GM12878 (cell line): ENCODE measurements around the gene NCF4. TPM values are rescaled to one million over a fixed set of nuclear protein-coding genes. Genes with fewer than 3 reads are reported as not detected.

ENCODE experiments used
- BCLAF1 ChIP-seq: fragments of 450-650 bp; IDR thresholded peaks from 2 replicates; pipeline ENCODE4 v1.6.1; 2017; ENCODE audit warnings: antibody characterized with exemption, mild to moderate bottlenecking, moderate library complexity
- BRCA1 ChIP-seq: IDR thresholded peaks from 2 replicates; pipeline ENCODE4 v1.6.1; 2011; ENCODE audit warnings: low read depth, low read length, improper control_type of control experiment
- CBX3 ChIP-seq: fragments of 200-600 bp; sonication (generic); IDR thresholded peaks from 2 replicates; pipeline ENCODE4 v1.6.1; 2016; ENCODE audit warnings: low read depth, borderline replicate concordance
- CEBPZ ChIP-seq: fragments of 150-350 bp; IDR thresholded peaks from 2 replicates; pipeline ENCODE4 v1.6.1; 2016; ENCODE audit warnings: low read depth, low read length
- ETV6 ChIP-seq, 2 experiments: fragments of 450-650 bp in 1 of 2; IDR thresholded peaks in 1 of 2; conservative IDR thresholded peaks in 1 of 2; 2 replicates each; pipeline ENCODE4 v1.6.1; 2014; ENCODE audit warnings: antibody characterized with exemption in 1 of 2, borderline replicate concordance in 1 of 2, low read depth in 1 of 2, mild to moderate bottlenecking in 1 of 2, moderate library complexity in 1 of 2
- EZH2 ChIP-seq: IDR thresholded peaks from 2 replicates; pipeline ENCODE4 v1.6.1; 2012; ENCODE audit warnings: low read depth, mild to moderate bottlenecking, control low read depth, inconsistent platforms, low read length, borderline replicate concordance; ENCODE audit not compliant: control insufficient read depth
- MEF2B ChIP-seq: fragments of 450-650 bp; IDR thresholded peaks from 2 replicates; pipeline ENCODE4 v1.6.1; 2018; ENCODE audit warnings: mild to moderate bottlenecking, moderate library complexity; ENCODE audit not compliant: partially characterized antibody, poor library complexity, severe bottlenecking
- MLLT1 ChIP-seq: fragments of 450-650 bp; IDR thresholded peaks from 2 replicates; pipeline ENCODE4 v1.6.1; 2016; ENCODE audit warnings: mild to moderate bottlenecking
- MYB ChIP-seq: fragments of 150-350 bp; IDR thresholded peaks from 2 replicates; pipeline ENCODE4 v1.6.1; 2014; ENCODE audit warnings: mild to moderate bottlenecking, low read depth, low read length, borderline replicate concordance
- PAX5 ChIP-seq: IDR thresholded peaks from 2 replicates; pipeline ENCODE4 v1.6.1; 2011; ENCODE audit warnings: low read depth, low read length, borderline replicate concordance
- POLR2AphosphoS5 ChIP-seq: IDR thresholded peaks from 2 replicates; pipeline ENCODE4 v1.6.1; 2011; ENCODE audit warnings: mild to moderate bottlenecking, low read length, inconsistent platforms
- REST ChIP-seq: IDR thresholded peaks from 2 replicates; pipeline ENCODE4 v1.6.1; 2012; ENCODE audit warnings: mild to moderate bottlenecking, low read depth, low read length
- SMC3 ChIP-seq: IDR thresholded peaks from 2 replicates; pipeline ENCODE4 v1.6.1; 2011; ENCODE audit warnings: low read length, improper control_type of control experiment, borderline replicate concordance
- TCF12 ChIP-seq: IDR thresholded peaks from 2 replicates; pipeline ENCODE4 v1.6.1; 2011; ENCODE audit warnings: low read depth, mild to moderate bottlenecking, low read length
- ZNF217 ChIP-seq: fragments of 450-650 bp; IDR thresholded peaks from 2 replicates; pipeline ENCODE4 v1.6.1; 2017; ENCODE audit warnings: antibody characterized with exemption, mild to moderate bottlenecking
- ZNF384 ChIP-seq: IDR thresholded peaks from 2 replicates; pipeline ENCODE4 v1.6.1; 2012; ENCODE audit warnings: low read depth, mild to moderate bottlenecking, low read length, improper control_type of control experiment, borderline replicate concordance
- polyA plus RNA-seq, 11 experiments: library from polyadenylated mRNA; depleted of rRNA in 4 of 11; unstranded in 6 of 11; stranded (reverse) in 5 of 11; fragments of >200 nt; fragmentation: Nextera tagmentation in 4 of 11; fragmentation: Illumina TruSeq in 1 of 11; extraction: Ambion mirVana in 4 of 11; extraction: Trizol in 1 of 11; gene quantifications; 1 replicate in 1 of 11; 2 replicates in 10 of 11; pipeline versions ENCODE4 v1.2.1 to v1.2.3, GENCODE V29; 2011 to 2016; ENCODE audit warnings: inconsistent platforms in 2 of 11, missing spikeins in 2 of 11, low read depth in 1 of 11
- total RNA-seq, 4 experiments: library from RNA; depleted of rRNA in 3 of 4; stranded (reverse); fragments of >200 nt in 3 of 4; fragmentation: Illumina TruSeq in 1 of 4; extraction: Trizol in 1 of 4; gene quantifications; 2 replicates each; pipeline versions ENCODE4 v1.2.1 to v1.2.3, GENCODE V29; 2013 to 2021

The NCF4 gene
- total and polyA plus RNA-seq, 10 of the 15 experiments (the other 5 are each of a cell fraction or from before 2014, with no cell fraction given), result 22.9 to 136 (median 72.5) TPM

GRCh38 chr22:36860821-36861659 is at the start of gene NCF4 (continued):
- TF ChIP-seq REST (no peak), PAX5 (0 out of 2 replicates have a peak, but pooled peaks have one; percentile 72), ETV6 (conservative IDR thresholded peaks at IDR 0.05 in 1 of 2, IDR thresholded peaks at IDR 0.05 in 1 of 2; ENCODE audit: borderline replicate concordance in 1 of 2, low read depth in 1 of 2) (peak in 1 of 2 experiments; percentile 94; a peak in 2 of 4 replicates), MLLT1 (peak; percentile 74), POLR2AphosphoS5 (peak; percentile 74), ZNF384 (no peak), BRCA1 (no peak), CBX3 (no peak), MYB (no peak), EZH2 (no peak), SMC3 (peak; percentile 11; the same call in 1 of the 2 replicates), ZNF217 (peak; percentile 61; the same call in 1 of the 2 replicates), CEBPZ (no peak), TCF12 (peak; percentile 98), BCLAF1 (no peak), MEF2B (peak; percentile 94)
